Measurements from ENCODE around the gene KMT2C.

DNA sequence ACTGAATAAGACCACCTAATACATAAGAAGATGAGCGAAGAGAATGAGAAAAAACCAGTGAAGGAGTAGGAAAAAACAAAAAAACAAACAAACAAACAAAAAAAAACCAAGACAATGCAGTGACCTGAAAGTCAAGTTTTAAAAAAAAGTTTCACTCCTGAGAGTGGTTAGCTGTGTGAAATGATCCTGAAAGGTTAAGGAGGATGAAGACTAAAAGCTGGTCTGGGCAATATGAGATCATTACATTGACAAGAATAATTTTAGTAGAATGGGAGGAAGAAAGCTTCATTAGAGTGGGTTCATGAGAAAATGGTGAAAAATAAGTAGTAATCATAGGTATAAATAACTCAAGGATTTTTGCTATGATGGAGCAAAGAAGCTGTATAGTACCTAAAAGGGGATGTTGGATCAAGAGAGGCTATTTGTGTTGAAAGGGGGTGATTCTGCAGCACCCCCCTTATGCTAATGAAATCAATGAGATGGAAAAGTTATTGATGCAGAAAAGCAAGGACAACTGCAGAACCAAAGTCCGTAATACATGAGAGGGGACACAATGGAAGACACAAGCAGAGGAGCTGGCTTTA lies 80.2 kb downstream of the KMT2C start:
- TF ChIP-seq, protein P1, sequence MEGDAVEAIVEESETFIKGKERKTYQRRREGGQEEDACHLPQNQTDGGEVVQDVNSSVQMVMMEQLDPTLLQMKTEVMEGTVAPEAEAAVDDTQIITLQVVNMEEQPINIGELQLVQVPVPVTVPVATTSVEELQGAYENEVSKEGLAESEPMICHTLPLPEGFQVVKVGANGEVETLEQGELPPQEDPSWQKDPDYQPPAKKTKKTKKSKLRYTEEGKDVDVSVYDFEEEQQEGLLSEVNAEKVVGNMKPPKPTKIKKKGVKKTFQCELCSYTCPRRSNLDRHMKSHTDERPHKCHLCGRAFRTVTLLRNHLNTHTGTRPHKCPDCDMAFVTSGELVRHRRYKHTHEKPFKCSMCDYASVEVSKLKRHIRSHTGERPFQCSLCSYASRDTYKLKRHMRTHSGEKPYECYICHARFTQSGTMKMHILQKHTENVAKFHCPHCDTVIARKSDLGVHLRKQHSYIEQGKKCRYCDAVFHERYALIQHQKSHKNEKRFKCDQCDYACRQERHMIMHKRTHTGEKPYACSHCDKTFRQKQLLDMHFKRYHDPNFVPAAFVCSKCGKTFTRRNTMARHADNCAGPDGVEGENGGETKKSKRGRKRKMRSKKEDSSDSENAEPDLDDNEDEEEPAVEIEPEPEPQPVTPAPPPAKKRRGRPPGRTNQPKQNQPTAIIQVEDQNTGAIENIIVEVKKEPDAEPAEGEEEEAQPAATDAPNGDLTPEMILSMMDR (IDR thresholded peaks at IDR 0.05; ENCODE audit: poor library complexity, severe bottlenecking): no peak
- TF ChIP-seq REST (IDR thresholded peaks at IDR 0.05; ENCODE audit: borderline replicate concordance) (no peak), EZH2 (IDR thresholded peaks at IDR 0.05; ENCODE audit: borderline replicate concordance, insufficient read depth, low read length, poor library complexity, severe bottlenecking) (no peak), POLR2AphosphoS5 (IDR thresholded peaks at IDR 0.05) (no peak), TAF1 (IDR thresholded peaks at IDR 0.05; ENCODE audit: low read depth) (no peak), MXI1 (conservative IDR thresholded peaks at IDR 0.05; ENCODE audit: poor library complexity, severe bottlenecking) (no peak), RAD21 (conservative IDR thresholded peaks at IDR 0.05) (no peak)
